Heart right ventricle (tissue), 16 donors: Measurements from ENCODE around the gene ZNF654. TPM values are rescaled to one million over a fixed set of nuclear protein-coding genes. Genes with fewer than 3 reads are reported as not detected.

Source experiments
- ATAC-seq, 8 donors: fragments of 200-7000 bp; cut with Tn5 transposase; one replicate each; pipeline ENCODE4 v1.9.1; 2020; ENCODE audit warnings: mild to moderate bottlenecking in 8 of 8, moderate library complexity in 8 of 8, moderate number of reproducible peaks in 1 of 8
- DNase-seq, 2 donors: peaks; one replicate each; pipeline ENCODE4 v3.0.0-alpha.2; 2020
- H3K27ac ChIP-seq, 10 donors: fragments of 200-600 bp; sonication (generic) in 2 of 10; one replicate each; pipeline versions ENCODE4 v1.5.0 to v1.8.0; 2020 to 2022; ENCODE audit warnings: mild to moderate bottlenecking in 3 of 10
- H3K27me3 ChIP-seq, 7 donors: fragments of 200-600 bp; one replicate each; pipeline ENCODE4 v1.8.0; 2021 to 2022; ENCODE audit warnings: mild to moderate bottlenecking in 2 of 7
- H3K36me3 ChIP-seq, 9 donors: fragments of 200-600 bp; sonication (generic) in 1 of 9; one replicate each; pipeline versions ENCODE4 v1.5.0 to v1.8.0; 2020 to 2022; ENCODE audit warnings: mild to moderate bottlenecking in 2 of 9
- H3K4me1 ChIP-seq, 9 donors: fragments of 200-600 bp; sonication (generic) in 1 of 9; one replicate each; pipeline versions ENCODE4 v1.5.0 to v1.8.0; 2020 to 2022; ENCODE audit warnings: mild to moderate bottlenecking in 4 of 9
- H3K4me3 ChIP-seq, 10 donors: fragments of 200-600 bp; sonication (generic) in 2 of 10; one replicate each; pipeline versions ENCODE4 v1.5.0 to v1.8.0; 2020 to 2022; ENCODE audit warnings: mild to moderate bottlenecking in 7 of 10, moderate library complexity in 2 of 10
- H3K9me3 ChIP-seq, 11 donors: fragments of 200-600 bp in 10 of 11; sonication (generic) in 2 of 11; one replicate each; pipeline versions ENCODE4 v1.5.0 to v1.8.0; 2013 to 2022; ENCODE audit warnings: mild to moderate bottlenecking in 2 of 11, control low read depth in 1 of 11, moderate library complexity in 1 of 11
- WGBS, 2 donors: extraction: QIAGEN DNeasy Blood & Tissue Kit; methylation state at CpG; one replicate each; pipeline ENCODE4 v1.1.7; 2013; ENCODE audit warnings: inconsistent platforms in 1 of 2; 5-methylcytosine and 5-hydroxymethylcytosine counted together
- intact Hi-C, 10 donors: fragments of 100-400 bp; cut with DNase I; formaldehyde crosslinking; loops; one replicate each; pipeline versions ENCODE4 v1.11.1 to v1.14.2; 2022
- polyA plus RNA-seq, 2 donors: library from polyadenylated mRNA; stranded (reverse); fragments of 200-250 nt; gene quantifications; one replicate each; pipeline ENCODE4 v1.2.3, GENCODE V29; 2013
- total RNA-seq, 10 donors: library from RNA; stranded (reverse); fragmentation: NEBNext Ultra II Directional in 3 of 10; extraction: Animal tissue kit (Norgen Biotek cat#: 25700) in 3 of 10; gene quantifications; one replicate each; pipeline versions ENCODE4 v1.2.1 to v1.2.4, GENCODE V29; 2021 to 2023
- TF ChIP-seq, protein P1 (sequence below), 9 donors: fragments of 200-600 bp; sonication (generic) in 2 of 9; IDR thresholded peaks; one replicate each; pipeline versions ENCODE4 v1.5.0 to v1.8.0; 2021 to 2022; ENCODE audit warnings: antibody characterized with exemption in 9 of 9, mild to moderate bottlenecking in 5 of 9, moderate library complexity in 1 of 9
- donor health status: Arrhythmogenic right ventricular cardiomyopathy.
- donor health status: ischemic (EF 13 %, LVEDD 7.1; RV severe dilation, severe dysfunction).
- donor health status: healthy with polysubstance abuse.
- donor health status: DM: no; HTN: yes; CAD: no.
- donor health status: DM: no; HTN: no; CAD: no.
- donor health status: ischemic (EF 25% LVEDD 6.9; RV normal size, moderate dysfunction).
- donor health status: ischemic (EF 25% LVEDD 5.7; RV mildly dilated, moderate dysfunction).
- donor health status: healthy.
- donor health status: DM: yes; HTN: yes; CAD: no.
- donor health status: Ischemic cardiomyopathy.
- donor health status: ischemic (EF 35%, LVEDD 5.7; RV mildly dilated, moderate dysfunction).
- donor health status: nonischemic (EF 11% LVEDD 7.7; RV severe dilation, severe dysfunction).
- donor health status: DM: yes; HTN: yes; CAD: no.
- donor health status: PGD.
- donor health status: ischemic (EF 29% LVEDD 5.4; RV normal size, mild dysfunction).
- donor health status: nonischemic (EF 23%, LVEDD 6.1; RV moderate dilation, normal function).

The ZNF654 gene
- total and polyA plus RNA-seq, 12 donors: 2.5 to 13.9 (median 10.3) TPM

DNA sequence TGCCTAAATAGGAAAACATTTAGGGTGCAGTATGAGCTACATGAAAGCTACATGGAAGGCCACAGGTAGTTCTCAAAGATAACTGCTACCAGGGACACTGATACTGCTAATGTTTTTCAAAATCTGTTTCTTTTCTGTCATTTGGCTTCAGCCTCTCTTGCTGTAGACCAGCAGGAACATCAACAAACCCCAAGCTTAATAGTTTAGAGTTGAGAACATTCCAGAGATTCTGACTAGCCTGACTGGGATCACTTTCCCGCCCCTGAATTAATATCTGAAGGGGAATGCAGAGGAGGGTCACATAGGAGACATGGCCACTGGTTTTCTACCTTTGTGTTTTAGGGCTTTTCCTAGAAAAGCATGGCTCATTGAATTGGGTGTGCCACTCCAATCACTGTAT lies 73.8 kb downstream of the ZNF654 start:
- intact Hi-C loops: no loop called here
- Histone ChIP-seq H3K36me3 (peaks cover 0 to 85% (median 11%) of the 10 kb centered on the region in 9 donors), H3K4me3 (no peak overlapping the region), H3K27ac (no peak overlapping the region), H3K27me3 (no peaks in the 10 kb centered on the region), H3K9me3 (no peaks in the 10 kb centered on the region), H3K4me1 (peaks cover 0 to 18% (median 0%) of the 10 kb centered on the region in 9 donors)
- 88 to 90% methylated on average over 1 of the region's 1 CpG for WGBS, 2 donors
- TF ChIP-seq, protein P1, sequence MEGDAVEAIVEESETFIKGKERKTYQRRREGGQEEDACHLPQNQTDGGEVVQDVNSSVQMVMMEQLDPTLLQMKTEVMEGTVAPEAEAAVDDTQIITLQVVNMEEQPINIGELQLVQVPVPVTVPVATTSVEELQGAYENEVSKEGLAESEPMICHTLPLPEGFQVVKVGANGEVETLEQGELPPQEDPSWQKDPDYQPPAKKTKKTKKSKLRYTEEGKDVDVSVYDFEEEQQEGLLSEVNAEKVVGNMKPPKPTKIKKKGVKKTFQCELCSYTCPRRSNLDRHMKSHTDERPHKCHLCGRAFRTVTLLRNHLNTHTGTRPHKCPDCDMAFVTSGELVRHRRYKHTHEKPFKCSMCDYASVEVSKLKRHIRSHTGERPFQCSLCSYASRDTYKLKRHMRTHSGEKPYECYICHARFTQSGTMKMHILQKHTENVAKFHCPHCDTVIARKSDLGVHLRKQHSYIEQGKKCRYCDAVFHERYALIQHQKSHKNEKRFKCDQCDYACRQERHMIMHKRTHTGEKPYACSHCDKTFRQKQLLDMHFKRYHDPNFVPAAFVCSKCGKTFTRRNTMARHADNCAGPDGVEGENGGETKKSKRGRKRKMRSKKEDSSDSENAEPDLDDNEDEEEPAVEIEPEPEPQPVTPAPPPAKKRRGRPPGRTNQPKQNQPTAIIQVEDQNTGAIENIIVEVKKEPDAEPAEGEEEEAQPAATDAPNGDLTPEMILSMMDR (IDR thresholded peaks at IDR 0.05): no peak
- ATAC-seq (no peak), DNase-seq (no peak)

DNA sequence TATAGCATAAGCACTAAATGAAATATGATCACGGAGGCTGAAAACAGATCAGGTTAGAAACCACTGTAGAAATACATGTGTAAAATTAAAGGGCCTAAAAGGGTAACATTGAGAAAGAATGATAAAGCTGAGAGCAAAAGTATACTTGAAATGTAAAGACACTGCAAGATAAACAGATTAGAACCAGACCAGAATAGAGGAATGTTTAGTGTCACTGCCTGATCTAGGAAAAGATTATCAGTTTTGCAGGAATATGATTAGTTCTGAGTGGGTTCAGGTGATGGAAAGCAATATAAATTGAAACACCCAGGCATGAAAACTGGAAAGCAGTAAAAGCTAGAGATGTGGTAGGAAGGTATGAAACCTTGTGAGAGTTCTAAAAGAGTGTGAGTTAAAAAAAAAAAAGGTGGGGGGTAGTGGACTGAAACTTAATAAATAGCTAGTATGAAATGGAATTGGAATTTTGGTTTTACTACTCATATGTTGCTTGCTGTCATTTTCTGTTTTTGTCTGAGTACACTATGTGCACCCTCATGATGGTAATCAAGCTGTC lies 74.7 kb downstream of the ZNF654 start:
- TF ChIP-seq, protein P1 (IDR thresholded peaks at IDR 0.05): no peak
- intact Hi-C loops: no loop called here
- ATAC-seq (no peak), DNase-seq (no peak)
- Histone ChIP-seq H3K27ac (no peak overlapping the region), H3K4me1 (peaks cover 0 to 18% (median 0%) of the 10 kb centered on the region in 9 donors), H3K36me3 (peaks cover 0 to 93% (median 11%) of the 10 kb centered on the region in 9 donors), H3K9me3 (no peaks in the 10 kb centered on the region), H3K27me3 (no peaks in the 10 kb centered on the region), H3K4me3 (no peak overlapping the region)
- WGBS, 2 donors: 48 to 51% methylated on average over 1 of the region's 1 CpG

DNA sequence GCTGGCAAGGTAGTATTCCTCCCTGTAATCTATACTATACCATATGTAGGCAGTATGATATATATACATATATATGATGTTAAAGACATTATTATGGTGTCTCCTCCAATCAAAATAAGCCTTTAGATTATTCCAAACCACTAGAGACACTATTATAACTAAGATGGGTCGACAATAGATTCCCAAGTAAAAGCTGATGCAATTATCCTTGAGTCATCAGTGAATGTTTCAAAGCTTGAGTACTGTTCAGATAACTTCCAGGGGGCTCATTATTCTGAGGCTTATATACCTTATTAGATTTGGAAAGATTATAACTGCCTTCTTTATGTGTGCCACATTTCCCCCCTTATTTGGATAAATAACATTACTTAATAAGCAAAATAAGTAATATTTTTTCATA lies 78.8 kb downstream of the ZNF654 start:
- Histone ChIP-seq H3K36me3 (peaks cover 0 to 98% (median 20%) of the 10 kb centered on the region in 9 donors), H3K27me3 (no peaks in the 10 kb centered on the region), H3K4me1 (peaks cover 0 to 2% (median 0%) of the 10 kb centered on the region in 9 donors), H3K27ac (no peak overlapping the region), H3K9me3 (no peaks in the 10 kb centered on the region), H3K4me3 (no peak overlapping the region)
- TF ChIP-seq, protein P1 (IDR thresholded peaks at IDR 0.05): no peak
- DNase-seq: no peak
- WGBS, 2 donors: 76 to 85% methylated on average over 1 of the region's 1 CpG
- intact Hi-C loops: no loop called here
- ATAC-seq: no peak

DNA sequence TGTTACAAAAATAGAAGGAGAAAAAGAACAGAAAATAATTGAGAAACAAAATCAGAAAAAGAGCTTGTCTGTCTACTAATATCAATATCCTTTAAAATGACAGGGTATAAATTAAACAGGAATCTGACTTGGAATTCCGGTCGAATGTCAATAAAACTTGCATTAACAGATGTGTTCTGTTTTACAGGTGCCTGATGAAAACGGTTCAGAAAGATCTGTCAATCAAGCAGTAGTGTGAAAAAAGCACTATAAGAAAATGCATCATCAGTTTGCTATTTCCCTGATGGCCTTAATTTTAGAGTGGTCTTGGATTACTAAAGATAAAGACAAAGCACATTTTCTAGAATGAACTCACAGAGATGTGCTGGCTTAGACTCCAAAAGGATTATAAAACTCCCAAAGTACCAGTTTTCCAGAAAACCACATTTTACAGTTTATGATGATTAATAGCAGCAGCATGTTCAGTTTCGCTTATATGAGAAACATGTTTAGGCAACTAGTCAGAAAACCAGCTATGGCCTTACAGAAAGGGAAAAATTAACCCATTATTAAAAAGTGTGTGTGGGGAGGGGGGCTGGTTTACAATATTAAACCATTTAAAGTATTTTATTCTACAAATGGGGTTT lies 82.5 kb downstream of the ZNF654 start:
- 72 to 76% methylated on average over 4 of the region's 4 CpGs for WGBS, 2 donors
- no peak overlapping the region for H3K4me3 ChIP-seq
- intact Hi-C loops: loop anchor here in 2 of 10 donors (10.0 kb wide), 2 partner anchors 77 to 87 kb away; partner anchors contain the start of genes CGGBP1 (in 1 of the 2) and ZNF654 (in 1 of the 2)
- no peaks in the 10 kb centered on the region for H3K27me3 ChIP-seq
- no peak for ATAC-seq
- no peak overlapping the region for H3K27ac ChIP-seq
- TF ChIP-seq, protein P1 (IDR thresholded peaks at IDR 0.05): no peak
- H3K4me1 ChIP-seq: no peaks in the 10 kb centered on the region
- no peak for DNase-seq
- peaks cover 0 to 75% (median 12%) of the 10 kb centered on the region in 9 donors for H3K36me3 ChIP-seq
- no peaks in the 10 kb centered on the region for H3K9me3 ChIP-seq
